GM18861 (cell line): ENCODE measurements around the gene METTL27.
"Not testable (repeated sequence)": the region's sequence is repeated elsewhere in the genome, so short reads cannot be mapped to it uniquely, and the experiment has no call there.

Experiments
- ATAC-seq: cut with Tn5 transposase; IDR thresholded peaks from one replicate; pipeline ENCODE4 v1.9.1; 2021; ENCODE audit not compliant: unreplicated experiment

The METTL27 gene

DNA sequence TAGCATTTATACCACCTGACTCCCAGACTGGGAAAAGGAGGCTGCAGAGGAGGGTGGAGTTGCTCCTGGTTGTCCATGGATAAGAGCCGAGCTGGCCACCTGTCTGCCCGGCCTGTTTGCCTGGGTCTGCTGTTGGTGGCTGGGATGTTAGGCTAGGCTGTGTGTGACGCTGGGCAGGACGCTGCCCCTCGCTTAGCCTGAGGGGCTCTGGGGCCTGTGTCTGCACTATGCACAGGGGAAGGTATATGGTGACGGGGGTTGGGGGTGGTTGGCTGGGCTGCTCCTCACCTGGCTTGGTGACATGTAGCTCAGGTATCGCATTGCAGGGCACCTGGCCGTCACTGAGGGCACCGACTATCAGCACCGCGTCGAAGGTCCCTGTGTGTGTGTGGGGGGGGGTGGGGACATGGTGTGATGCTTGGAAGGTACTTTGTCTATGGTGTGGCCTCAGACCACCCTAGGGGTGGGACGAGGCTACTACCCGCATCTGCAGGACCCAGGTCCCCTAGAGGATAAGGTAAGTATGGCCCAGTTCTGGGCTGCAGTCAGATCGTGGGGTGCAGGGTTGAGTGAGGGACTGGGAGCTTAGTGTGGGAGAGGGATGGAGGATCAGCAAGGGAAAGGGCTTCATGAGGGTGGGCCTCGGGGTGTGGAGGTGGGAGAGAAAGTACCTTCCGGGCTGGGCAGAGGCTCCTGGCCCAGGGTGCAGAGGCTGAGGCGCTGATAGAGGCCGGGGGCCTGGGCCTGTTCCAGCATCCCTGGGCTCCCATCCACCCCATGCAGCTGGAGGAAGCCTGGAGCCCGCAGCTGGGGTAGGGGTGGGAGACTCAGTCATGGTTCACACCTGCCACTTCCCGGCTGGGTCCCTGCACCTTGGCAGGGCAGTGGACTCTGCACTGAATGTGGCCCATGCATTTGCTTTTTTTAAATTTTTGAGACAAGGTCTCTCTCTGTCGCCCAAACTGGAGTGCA, 2.3 kb downstream of the METTL27 start:
- ATAC-seq = no peak

DNA sequence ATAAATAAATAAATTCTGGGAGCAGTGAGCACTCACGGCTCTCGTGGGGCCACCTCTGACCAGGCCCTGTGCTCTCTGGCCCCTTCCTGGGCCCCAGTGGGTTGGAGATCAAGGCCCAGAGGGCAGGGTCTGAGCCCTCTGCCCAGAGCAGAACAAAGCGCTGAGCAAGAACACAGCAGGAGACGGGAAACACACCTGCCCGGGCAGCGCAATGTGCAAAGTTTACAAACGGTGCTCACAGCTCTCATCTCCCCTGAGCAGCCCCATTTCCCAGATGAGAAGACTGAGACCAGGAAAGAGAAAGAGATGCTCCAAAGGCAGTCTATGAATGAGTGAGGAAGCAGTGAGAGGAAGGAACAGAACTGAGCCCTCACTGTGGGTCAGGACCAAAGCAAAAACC, 3.0 kb downstream of the METTL27 start:
- no peak for ATAC-seq

DNA sequence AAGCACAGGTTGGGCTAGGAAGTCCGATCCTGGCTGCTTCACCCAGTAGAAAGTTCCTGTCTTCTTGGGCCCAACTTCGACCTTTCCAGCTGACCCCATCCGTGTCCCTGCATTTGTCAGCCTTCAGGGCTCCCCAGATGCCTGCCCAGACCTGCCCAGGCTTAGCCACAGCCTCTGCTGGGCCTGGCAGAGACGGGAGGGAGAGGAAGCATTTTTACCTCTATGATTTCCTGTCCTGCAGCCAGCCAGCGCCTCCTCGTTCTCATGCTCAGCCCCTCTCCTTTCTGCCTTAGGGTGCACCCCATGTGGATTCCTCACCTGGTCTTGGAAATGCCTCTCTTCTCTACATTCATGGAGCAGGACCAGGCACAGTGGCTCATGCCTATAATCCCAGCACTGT, 3.7 kb downstream of the METTL27 start:
- no peak for ATAC-seq

DNA sequence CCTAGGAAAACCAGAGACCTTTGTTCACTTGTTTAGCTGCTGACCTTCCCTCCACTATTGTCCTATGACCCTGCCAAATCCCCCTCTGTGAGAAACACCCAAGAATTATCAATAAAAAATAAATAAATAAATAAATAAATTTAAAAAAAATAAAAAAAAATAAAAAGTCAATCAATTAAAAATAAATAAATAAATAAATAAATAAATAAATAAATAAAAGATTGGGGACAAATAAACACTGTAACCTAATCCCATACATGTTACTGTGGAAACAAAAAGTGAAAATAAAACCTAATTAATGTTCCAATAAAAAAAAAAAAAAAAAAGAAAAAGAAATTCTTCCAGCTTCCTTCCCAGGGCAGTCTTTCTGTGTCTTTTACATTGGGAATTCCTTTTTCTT, 5.1 kb downstream of the METTL27 start:
- not testable (repeated sequence) for ATAC-seq

DNA sequence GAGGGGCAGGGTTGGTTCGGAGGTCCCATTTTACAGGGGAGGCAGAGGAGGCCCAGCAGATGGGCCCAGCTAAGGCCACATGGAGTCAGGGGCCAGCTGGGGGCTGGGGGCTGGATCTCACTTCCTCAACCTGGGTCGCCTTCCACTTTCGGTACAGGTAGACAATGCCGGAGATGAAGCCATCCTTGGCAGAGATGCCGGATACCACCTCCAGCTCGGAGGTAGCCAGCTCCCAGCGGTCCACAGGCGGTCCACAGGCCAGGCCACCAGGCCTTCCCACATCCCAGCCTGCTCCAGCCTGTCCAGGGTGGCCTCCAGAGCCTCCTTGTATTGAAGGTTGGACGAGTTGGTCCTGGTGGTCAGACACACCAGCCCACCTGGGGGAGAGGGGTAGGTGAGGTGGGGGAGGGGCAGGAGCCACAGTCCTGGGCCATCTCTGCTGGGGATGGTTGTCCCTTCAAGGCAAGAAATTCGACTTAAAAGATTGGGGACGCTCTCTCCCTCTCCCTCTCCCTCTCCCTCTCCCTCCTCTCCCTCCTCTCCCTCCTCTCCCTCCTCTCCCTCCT, 7.6 kb downstream of the METTL27 start:
- no peak for ATAC-seq

DNA sequence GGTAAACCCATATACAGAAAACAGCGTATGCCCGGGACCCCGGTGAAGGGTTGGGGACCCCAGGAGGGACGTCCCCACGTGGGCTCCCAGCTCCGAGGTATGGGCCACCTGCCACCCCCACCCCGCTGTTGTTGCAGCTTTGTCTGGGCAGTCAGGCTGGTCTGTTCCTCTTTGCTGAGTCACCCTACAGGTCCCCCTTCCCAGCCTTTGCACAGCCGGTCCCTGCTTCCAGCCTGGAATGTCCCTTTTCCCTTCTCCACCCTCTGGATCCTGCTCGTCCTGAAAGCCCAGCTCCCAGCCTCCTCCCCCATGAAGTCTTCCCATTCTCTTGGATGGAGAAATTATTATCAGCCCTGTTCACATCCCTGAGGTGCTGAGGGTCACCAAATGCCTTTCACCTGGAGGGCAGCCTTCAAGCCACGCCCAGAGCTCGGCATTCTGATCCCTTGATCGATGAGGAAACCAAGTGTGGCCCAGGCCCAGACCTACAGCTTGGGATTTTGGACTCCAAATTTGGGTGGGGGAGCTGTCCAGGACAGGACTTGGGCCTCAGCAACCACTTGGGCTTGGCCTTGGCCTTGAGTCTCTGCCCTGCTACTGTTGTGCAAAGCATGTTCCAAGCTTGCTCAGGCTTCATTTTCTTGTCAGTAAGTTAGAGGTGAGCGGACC, 8.9 kb downstream of the METTL27 start:
- no peak for ATAC-seq

DNA sequence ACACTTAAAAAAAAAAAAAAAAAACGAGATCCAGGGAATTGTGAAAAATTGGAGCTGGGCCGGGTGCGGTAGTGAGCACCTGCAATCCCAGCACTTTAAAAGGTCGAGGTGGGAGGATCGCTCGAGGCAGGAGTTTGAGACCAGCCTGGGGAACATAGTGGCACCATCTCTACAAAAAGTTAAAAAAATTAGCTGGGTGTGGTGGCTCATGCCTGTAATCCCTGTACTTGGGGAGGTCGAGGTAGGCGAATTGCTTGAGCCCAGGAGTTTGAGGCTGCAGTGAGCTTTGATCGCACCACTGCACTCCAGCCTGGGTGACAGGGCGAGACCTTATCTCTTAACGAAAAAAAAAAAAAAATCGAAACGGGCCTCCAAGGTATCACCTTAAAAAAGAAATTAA, 9.5 kb downstream of the METTL27 start:
- ATAC-seq = no peak

DNA sequence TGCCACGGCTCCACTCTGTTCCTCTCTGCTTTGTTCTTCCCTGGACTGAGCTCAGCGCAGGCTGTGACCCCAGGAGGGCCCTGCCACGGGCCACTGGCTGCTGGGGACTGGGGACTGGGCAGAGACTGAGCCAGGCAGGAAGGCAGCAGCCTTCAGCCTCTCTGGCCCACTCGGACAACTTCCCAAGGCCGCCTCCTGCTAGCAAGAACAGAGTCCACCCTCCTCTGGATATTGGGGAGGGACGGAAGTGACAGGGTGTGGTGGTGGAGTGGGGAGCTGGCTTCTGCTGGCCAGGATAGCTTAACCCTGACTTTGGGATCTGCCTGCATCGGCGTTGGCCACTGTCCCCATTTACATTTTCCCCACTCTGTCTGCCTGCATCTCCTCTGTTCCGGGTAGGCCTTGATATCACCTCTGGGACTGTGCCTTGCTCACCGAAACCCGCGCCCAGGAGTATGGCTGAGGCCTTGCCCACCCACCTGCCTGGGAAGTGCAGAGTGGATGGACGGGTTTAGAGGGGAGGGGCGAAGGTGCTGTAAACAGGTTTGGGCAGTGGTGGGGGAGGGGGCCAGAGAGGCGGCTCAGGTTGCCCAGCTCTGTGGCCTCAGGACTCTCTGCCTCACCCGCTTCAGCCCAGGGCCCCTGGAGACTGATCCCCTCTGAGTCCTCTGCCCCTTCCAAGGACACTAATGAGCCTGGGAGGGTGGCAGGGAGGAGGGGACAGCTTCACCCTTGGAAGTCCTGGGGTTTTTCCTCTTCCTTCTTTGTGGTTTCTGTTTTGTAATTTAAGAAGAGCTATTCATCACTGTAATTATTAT, 10.3 kb downstream of the METTL27 start:
- no peak for ATAC-seq

DNA sequence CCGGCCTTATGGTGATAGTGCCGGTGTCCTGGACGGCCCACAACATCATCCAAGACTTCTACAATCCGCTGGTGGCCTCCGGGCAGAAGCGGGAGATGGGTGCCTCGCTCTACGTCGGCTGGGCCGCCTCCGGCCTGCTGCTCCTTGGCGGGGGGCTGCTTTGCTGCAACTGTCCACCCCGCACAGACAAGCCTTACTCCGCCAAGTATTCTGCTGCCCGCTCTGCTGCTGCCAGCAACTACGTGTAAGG, 10.8 kb downstream of the METTL27 start:
- no peak for ATAC-seq

DNA sequence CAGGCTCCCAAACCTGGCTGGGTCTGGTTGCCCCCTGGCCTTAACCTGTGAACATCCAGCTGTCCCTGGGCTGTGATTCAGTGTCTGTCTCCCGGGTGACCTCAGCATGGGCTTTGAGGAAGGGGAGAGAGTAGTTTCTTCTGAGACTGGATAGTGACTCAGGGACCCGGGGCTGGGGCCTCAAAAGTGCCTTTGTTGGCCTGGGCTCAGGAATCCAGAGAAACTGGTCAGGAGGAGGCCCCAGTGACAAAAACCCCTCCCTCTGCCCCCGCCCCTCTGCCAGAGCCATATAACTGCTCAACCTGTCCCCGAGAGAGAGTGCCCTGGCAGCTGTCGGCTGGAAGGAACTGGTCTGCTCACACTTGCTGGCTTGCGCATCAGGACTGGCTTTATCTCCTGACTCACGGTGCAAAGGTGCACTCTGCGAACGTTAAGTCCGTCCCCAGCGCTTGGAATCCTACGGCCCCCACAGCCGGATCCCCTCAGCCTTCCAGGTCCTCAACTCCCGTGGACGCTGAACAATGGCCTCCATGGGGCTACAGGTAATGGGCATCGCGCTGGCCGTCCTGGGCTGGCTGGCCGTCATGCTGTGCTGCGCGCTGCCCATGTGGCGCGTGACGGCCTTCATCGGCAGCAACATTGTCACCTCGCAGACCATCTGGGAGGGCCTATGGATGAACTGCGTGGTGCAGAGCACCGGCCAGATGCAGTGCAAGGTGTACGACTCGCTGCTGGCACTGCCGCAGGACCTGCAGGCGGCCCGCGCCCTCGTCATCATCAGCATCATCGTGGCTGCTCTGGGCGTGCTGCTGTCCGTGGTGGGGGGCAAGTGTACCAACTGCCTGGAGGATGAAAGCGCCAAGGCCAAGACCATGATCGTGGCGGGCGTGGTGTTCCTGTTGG, 11.4 kb downstream of the METTL27 start, which contains the start of gene CLDN4:
Gene CLDN4 (plus strand): TSS at position 316 of the 903 bp plus-strand sequence. CDS start 206 bp downstream, at position 522.
- no peak for ATAC-seq

DNA sequence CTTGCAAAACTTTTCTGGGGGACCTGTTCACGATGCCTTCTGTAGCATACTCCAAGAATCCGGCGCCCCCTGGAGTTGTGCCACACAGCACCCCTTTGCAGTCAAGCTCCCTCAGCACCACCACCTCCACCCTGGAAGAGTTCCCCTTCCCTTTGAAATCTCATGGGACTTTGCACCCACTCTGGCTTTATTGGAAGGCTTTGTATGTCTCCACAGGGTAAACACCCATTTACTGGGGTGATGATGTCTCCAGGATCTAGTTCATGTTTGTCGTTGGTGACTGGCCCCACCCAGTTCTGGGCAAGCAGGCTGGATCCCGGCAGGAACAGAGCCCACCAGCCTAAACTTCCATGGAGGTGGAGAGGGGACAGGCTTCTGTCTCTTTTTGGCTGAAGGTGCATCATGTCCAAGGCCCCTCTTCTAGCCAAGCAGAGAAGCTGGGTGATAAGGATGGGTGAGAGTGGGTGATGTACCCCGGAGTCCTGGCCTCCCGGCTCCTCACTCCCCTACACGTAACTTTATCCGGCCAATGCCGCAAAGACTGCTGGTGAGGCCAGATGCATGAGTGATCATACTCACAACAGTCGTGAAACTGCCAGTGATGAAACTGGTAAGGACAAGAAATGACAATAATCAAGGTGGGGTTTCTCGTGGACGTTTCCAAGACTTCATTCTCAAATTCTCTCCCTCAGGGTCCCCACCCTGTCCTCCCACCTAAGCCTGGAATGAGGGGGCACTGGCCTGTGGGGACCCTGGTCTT, 12.2 kb downstream of the METTL27 start:
- ATAC-seq = no peak

DNA sequence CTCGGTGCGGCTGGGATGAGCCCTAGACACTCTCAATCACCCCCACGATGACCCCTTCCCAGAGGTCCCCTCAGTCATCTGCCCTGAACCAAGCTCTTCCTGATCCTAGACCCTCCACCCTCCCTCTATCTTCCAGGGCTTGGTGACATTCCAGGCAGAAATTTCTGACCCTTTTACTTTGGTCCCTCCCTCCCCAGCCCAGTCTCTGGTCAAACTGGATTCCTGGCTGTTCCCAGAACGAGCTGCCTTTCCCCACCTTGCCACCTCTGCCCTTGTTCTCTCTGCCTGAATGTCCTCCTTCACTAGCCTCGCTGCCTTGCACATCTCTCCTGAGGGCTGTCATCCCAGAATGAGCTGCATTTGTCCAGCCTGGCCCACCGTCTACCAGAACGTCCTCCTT, 12.8 kb downstream of the METTL27 start:
- no peak for ATAC-seq

DNA sequence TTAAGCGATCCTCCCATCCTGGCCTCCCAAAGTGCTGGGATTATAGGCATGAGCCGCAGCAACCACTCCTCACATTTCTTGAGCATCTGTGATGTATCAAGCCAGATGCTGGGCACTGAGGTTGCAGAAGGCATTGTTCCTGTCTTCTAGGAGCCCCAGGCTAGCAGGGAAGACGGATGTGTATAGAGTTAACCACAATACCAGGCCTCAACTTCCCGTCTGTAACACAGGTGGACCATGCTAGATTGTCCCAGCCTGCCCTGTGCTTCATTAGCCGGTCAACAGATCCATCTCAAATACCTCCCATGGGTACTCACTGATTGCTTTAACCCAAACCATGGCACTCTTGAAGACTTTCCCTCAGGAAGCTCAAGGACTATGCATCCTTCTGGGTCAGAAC, 13.3 kb downstream of the METTL27 start:
- ATAC-seq = no peak

DNA sequence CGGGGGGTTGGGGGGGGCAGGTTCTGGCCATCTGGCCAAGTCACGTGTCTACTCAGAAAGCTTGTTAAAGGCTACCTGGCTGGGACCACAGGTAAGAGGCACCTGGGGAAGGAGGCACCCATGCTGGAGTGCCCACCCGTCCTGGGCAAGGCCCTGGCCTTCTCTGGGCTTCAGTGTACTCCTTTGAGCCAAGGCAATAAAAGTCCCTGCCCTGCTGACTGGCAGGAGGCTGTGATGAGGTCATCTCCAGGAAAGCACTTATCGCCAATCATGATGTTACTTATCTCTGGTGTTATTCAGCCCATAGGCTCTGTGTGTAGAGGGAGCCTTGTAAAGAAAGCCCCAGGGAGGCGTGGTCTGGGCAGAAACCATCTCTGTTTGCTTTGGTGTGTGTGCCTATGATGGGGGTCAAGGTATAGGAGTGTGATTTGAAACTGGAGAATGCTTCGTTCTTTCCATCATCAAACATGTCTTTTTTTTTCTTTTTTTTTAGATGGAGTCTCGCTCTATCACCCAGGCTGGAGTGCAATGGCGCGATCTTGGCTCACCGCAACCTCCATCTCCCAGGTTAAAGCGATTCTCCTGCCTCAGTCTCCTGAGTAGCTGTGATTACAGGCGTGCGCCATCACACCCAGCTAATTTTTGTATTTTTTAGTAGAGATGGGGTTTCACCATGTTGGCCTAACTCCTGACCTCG, 14.1 kb downstream of the METTL27 start:
- no peak for ATAC-seq

DNA sequence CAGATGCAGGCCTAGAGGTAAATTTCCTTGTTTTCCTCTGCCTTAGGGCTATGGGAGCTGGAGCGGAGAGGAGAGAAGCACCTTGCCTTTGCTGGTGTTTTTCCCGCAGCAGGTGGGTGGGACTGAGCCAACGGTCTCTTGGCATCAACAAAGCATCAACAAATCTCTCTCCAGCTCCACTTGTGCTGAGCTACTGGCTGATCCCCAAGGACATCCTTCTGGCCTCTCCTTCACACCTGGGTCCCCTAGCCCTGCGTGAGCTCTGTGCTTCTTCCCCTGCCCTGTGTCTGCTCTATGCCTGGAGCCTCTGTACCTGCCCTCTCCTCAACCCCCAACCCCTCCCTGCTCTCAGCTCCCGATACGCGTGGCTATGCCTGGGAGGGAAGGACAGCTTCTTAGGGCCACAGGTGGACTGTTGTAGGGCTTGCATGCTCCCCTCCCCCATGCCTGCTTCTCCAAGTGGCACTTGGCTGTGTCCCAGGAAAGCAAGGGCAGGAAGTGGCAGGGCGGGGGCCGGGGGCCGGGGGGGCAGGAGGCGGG, 14.7 kb downstream of the METTL27 start:
- no peak for ATAC-seq

DNA sequence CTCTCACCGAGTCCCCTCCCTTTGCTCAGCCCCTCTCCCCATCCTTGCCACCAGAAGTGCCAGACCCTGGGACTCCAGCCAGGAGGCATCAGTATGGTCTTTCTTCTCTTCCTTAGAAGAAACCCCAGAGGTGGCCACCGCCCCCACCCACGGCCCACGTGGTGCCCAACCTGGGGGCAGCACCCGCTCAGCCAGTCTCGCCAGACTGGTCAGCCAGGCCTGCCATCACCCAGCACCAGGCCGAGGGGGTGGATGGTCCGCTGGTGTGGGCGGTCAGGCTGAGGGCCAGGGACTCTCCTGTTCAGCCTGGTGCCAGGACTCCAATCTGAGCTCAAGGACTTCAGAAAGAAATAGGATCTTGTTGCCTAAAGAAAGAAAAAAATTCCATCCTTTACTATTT, 17.3 kb downstream of the METTL27 start:
- no peak for ATAC-seq

DNA sequence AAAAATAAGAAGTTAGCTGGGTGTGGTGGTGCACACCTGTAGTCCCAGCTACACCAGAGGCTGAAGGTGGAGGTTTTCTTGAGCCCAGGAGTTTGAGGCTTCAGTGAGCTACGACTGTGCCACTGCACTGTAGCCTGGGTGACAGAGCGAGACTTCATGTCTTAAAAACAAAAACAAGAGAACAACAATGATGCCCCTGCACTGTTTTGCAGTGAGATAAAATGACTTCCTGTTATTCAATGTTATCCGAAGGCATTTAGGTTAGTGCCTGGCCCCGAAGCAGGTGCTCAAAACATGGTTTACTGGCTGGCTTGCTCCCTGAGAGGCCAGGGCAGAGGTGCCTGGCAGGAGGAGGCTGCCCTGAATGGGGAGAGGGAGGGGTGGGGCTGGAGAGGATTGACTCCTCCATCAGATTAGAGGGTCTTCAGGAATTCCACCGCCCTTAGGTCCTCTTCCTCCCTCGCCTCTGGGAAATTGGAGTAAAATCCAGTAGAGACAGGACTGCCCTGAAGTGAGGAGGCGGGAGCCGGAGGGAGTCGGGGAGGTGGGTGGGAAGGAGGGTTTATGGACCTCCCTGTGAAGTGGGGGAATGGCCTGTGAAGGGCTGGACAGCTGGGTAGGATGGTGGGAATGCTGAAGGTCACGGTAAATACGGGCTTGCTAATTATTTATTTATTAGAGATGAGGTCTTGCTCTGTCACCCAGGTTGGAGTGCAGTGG, 18.3 kb downstream of the METTL27 start:
- ATAC-seq = no peak

DNA sequence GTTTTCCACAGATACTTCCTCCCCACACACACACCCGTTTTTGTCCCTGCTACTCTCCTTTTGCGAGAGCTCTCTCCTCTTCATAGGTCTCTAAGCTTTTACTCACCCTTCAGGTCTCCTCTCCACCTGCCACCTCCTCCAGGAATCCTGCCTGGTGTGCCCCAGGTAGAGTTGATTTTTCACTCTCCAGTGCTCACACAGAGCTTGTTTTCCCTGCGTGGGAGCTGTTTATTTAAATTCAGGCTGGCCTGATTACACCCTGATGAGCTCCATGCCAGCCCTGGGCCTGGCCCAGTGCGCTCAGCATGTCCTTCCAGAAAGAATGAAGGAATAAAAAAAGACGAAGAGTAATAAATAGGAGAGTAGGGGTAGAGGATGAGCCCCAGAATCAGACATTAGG, 19.1 kb downstream of the METTL27 start:
- no peak for ATAC-seq
